Karpas-422 (cell line): Measurements from ENCODE around the gene PLAC9. TPM values are rescaled to one million over a fixed set of nuclear protein-coding genes. Genes with fewer than 3 reads are reported as not detected.

Source experiments
- DNase-seq: peaks from one replicate; pipeline ENCODE4 v3.0.0-alpha.2; 2015
- H2AFZ ChIP-seq: fragments of 200-600 bp; sonication (generic); 2 replicates; pipeline ENCODE4 v1.6.1; 2014; ENCODE audit warnings: antibody characterized with exemption, low read length, mixed read lengths
- H3K27ac ChIP-seq: fragments of 200-600 bp; sonication (generic); 2 replicates; pipeline ENCODE4 v1.5.1; 2014; ENCODE audit warnings: mild to moderate bottlenecking, low read length, moderate library complexity
- H3K27me3 ChIP-seq: fragments of 200-600 bp; sonication (generic); 2 replicates; pipeline ENCODE4 v1.6.1; 2014; ENCODE audit warnings: low read length, mixed read lengths
- H3K36me3 ChIP-seq: fragments of 200-600 bp; sonication (generic); 2 replicates; pipeline ENCODE4 v1.6.1; 2014; ENCODE audit warnings: low read length, mixed read lengths; ENCODE audit not compliant: insufficient read depth
- H3K4me1 ChIP-seq: fragments of 200-600 bp; sonication (generic); 2 replicates; pipeline ENCODE4 v1.6.1; 2014; ENCODE audit warnings: mild to moderate bottlenecking, low read length, mixed read lengths
- H3K4me2 ChIP-seq: fragments of 200-600 bp; sonication (generic); 2 replicates; pipeline ENCODE4 v1.6.1; 2014; ENCODE audit warnings: low read length, low read depth, mild to moderate bottlenecking; ENCODE audit not compliant: poor library complexity, severe bottlenecking
- H3K4me3 ChIP-seq: fragments of 200-600 bp; sonication (generic); 2 replicates; pipeline ENCODE4 v1.5.1; 2014; ENCODE audit warnings: mild to moderate bottlenecking, antibody characterized with exemption, low read length, mixed read lengths
- H3K79me2 ChIP-seq: fragments of 200-600 bp; sonication (generic); 2 replicates; pipeline ENCODE4 v1.6.1; 2014; ENCODE audit warnings: mild to moderate bottlenecking, low read length, mixed read lengths
- H3K9ac ChIP-seq: fragments of 200-600 bp; sonication (generic); 2 replicates; pipeline ENCODE4 v1.6.0; 2014; ENCODE audit warnings: low read length
- H3K9me2 ChIP-seq: fragments of 200-600 bp; sonication (generic), shearing (Covaris generic); replicated peaks from 2 replicates; pipeline ENCODE4 v1.6.0; 2014; ENCODE audit warnings: mild to moderate bottlenecking, low read length, moderate library complexity; ENCODE audit not compliant: insufficient read depth
- H3K9me3 ChIP-seq: fragments of 300-700, 200-600 bp; sonication (generic); 2 replicates; pipeline ENCODE4 v1.6.1; 2014; ENCODE audit warnings: low read length, mixed read lengths
- H4K20me1 ChIP-seq: fragments of 200-600 bp; sonication (generic); 2 replicates; pipeline ENCODE4 v1.6.1; 2014; ENCODE audit warnings: mild to moderate bottlenecking, antibody characterized with exemption, low read length, low read depth; ENCODE audit not compliant: insufficient read depth
- total RNA-seq: library from RNA; depleted of rRNA; stranded (reverse); fragments of >200 nt; shearing (Covaris generic); gene quantifications from 2 replicates; pipeline ENCODE4 v1.2.3, GENCODE V29; 2014; ENCODE audit warnings: low replicate concordance

PLAC9 gene
- total RNA-seq, 1 experiment from 2014 or later: not detected

GRCh38 chr10:80104066-80104926 is 28.2 kb upstream of the PLAC9 start:
- H3K4me1 ChIP-seq: peaks cover 7% of the 10 kb centered on the region
- H3K79me2 ChIP-seq: no peaks in the 10 kb centered on the region
- peaks cover 11% of the 10 kb centered on the region for H3K9me3 ChIP-seq
- no peak overlapping the region for H3K4me2 ChIP-seq
- H4K20me1 ChIP-seq: no peaks in the 10 kb centered on the region
- H3K9me2 ChIP-seq: no peaks in the 10 kb centered on the region
- no peak for DNase-seq
- H3K36me3 ChIP-seq: no peaks in the 10 kb centered on the region
- peak overlapping the region; percentile 41; the same call in 1 of the 2 replicates for H2AFZ ChIP-seq
- no peak overlapping the region for H3K27ac ChIP-seq
- H3K4me3 ChIP-seq: no peak overlapping the region
- H3K9ac ChIP-seq: no peak overlapping the region
- H3K27me3 ChIP-seq: no peaks in the 10 kb centered on the region

DNA sequence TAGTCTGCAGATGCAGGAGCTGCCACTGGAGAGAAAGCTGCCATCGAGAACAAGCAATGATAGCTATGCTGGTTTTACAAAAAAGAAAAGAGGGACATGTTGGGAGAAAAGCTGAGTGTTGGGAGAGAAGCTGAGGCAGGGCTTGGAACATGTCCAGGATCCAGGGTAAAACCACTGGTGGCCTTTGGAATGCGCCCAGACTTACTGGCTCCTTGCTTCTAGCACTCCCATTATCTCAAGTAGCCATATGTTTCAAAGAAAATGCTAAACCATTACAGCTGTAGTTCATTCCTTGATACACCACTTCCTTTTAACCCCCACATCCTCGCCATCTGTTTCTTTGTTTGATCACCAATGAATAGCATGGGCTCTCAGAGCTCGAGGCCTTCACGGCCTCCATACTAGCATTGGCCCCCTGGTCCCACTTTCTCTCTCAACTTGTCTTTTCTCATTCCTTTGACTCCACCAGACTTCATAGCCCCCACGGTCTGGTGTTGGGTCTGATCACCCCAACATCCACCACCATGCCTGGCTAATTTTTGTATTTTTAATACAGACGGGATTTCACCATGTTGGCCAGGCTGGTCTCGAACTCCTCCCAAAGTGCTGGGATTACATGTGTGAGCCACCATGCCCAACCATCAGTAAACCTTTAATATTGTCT is 23.8 kb upstream of the PLAC9 start:
- H2AFZ ChIP-seq: no peak overlapping the region
- no peaks in the 10 kb centered on the region for H3K36me3 ChIP-seq
- no peaks in the 10 kb centered on the region for H3K79me2 ChIP-seq
- no peaks in the 10 kb centered on the region for H4K20me1 ChIP-seq
- H3K4me3 ChIP-seq: no peak overlapping the region
- H3K27ac ChIP-seq: no peak overlapping the region
- H3K9ac ChIP-seq: no peak overlapping the region
- peaks cover 7% of the 10 kb centered on the region for H3K4me1 ChIP-seq
- H3K9me3 ChIP-seq: peaks cover 15% of the 10 kb centered on the region
- DNase-seq: no peak
- no peaks in the 10 kb centered on the region for H3K9me2 ChIP-seq
- no peak overlapping the region for H3K4me2 ChIP-seq
- no peaks in the 10 kb centered on the region for H3K27me3 ChIP-seq

- Histone ChIP-seq H2AFZ (no peak overlapping the region), H3K4me1 (no peaks in the 10 kb centered on the region), H3K27me3 (no peaks in the 10 kb centered on the region), H4K20me1 (no peaks in the 10 kb centered on the region), H3K4me3 (no peak overlapping the region), H3K4me2 (no peak overlapping the region), H3K36me3 (no peaks in the 10 kb centered on the region), H3K27ac (no peak overlapping the region), H3K9me3 (peaks cover 15% of the 10 kb centered on the region), H3K9me2 (no peaks in the 10 kb centered on the region), H3K79me2 (no peaks in the 10 kb centered on the region), H3K9ac (no peak overlapping the region)
- DNase-seq: no peak
Observed at GRCh38 chr10:80110986-80111385, 21.5 kb upstream of the PLAC9 start.

DNA sequence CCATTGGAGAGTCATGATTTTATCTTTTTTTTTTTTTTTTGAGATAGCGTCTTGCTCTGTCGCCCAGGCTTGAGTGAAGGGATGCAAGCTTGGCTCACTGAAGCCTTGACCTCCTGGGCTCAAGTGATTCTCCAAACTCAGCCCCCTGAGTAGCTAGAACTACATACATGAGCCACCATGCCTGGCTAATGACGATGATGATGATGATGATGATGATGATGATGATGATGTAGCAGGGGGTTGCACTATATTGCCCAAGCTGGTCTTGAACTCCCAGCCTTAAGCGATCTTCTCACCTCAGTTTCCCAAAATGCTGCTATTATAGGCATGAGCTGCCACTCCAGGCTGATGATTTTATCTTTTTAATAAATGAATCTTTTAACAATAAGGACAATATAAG is 13.9 kb upstream of the PLAC9 start:
- no peaks in the 10 kb centered on the region for H3K27me3 ChIP-seq
- no peaks in the 10 kb centered on the region for H3K36me3 ChIP-seq
- no peak overlapping the region for H3K4me3 ChIP-seq
- H3K9me3 ChIP-seq: no peaks in the 10 kb centered on the region
- H3K27ac ChIP-seq: no peak overlapping the region
- H3K9me2 ChIP-seq: no peaks in the 10 kb centered on the region
- H4K20me1 ChIP-seq: no peaks in the 10 kb centered on the region
- H3K4me1 ChIP-seq: no peaks in the 10 kb centered on the region
- H3K4me2 ChIP-seq: no peak overlapping the region
- no peak for DNase-seq
- H2AFZ ChIP-seq: no peak overlapping the region
- H3K9ac ChIP-seq: no peak overlapping the region
- H3K79me2 ChIP-seq: no peaks in the 10 kb centered on the region

GRCh38 chr10:80122110-80122710 is 10.3 kb upstream of the PLAC9 start:
- Histone ChIP-seq H3K27ac (no peak overlapping the region), H2AFZ (no peak overlapping the region), H3K4me2 (no peak overlapping the region), H3K79me2 (no peaks in the 10 kb centered on the region), H3K9me3 (no peaks in the 10 kb centered on the region), H3K9ac (no peak overlapping the region), H3K4me1 (no peaks in the 10 kb centered on the region), H3K4me3 (no peak overlapping the region), H3K36me3 (no peaks in the 10 kb centered on the region), H3K9me2 (no peaks in the 10 kb centered on the region), H4K20me1 (no peaks in the 10 kb centered on the region), H3K27me3 (no peaks in the 10 kb centered on the region)
- DNase-seq: no peak

DNA sequence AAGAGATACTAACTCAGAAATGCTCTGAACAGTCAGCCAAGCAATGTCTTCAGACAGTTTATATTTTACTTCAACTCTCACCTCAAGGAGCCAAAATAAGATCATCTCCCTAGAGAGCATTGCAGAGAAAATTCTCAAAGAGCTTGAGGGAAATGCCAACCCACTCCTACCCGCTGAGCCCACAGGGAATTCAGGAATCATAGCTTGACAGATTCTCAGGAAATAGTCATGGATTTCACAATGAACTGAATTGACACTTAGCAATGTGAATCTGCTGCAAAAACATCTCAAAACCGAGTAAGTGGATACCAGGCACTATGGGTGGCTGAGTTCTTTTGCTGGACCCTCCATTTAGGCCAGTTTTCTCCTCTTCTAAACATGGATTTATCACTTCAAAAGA is 9.8 kb upstream of the PLAC9 start:
- no peak overlapping the region for H3K27ac ChIP-seq
- H3K79me2 ChIP-seq: no peaks in the 10 kb centered on the region
- H3K9ac ChIP-seq: no peak overlapping the region
- no peak overlapping the region for H3K4me3 ChIP-seq
- H3K4me1 ChIP-seq: no peaks in the 10 kb centered on the region
- H3K36me3 ChIP-seq: no peaks in the 10 kb centered on the region
- H3K9me2 ChIP-seq: no peaks in the 10 kb centered on the region
- no peaks in the 10 kb centered on the region for H3K9me3 ChIP-seq
- no peak for DNase-seq
- H4K20me1 ChIP-seq: no peaks in the 10 kb centered on the region
- no peak overlapping the region for H2AFZ ChIP-seq
- no peaks in the 10 kb centered on the region for H3K27me3 ChIP-seq
- H3K4me2 ChIP-seq: no peak overlapping the region

DNA sequence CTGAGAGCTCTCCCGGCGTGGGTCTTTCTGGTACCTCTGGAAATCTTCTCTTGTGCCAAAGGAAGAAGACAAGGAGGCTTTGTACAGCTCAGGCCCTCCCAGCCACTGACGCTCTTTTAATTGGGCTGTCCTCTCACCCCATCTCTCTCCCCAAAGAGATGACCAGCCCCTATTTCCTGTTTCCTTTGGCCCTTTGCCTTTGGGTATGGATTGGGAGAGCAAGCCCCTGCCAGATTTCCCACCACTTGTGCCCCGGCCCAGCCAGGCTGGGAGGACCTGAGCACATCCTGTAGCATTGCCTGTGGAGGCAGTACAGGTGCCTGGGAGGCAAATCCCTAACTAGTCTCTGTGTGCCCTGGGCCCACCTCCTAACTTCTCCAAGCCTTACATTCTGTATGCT is 5.7 kb upstream of the PLAC9 start:
- H2AFZ ChIP-seq: no peak overlapping the region
- no peak overlapping the region for H3K9ac ChIP-seq
- H3K4me3 ChIP-seq: no peak overlapping the region
- no peak overlapping the region for H3K4me2 ChIP-seq
- H3K9me3 ChIP-seq: no peaks in the 10 kb centered on the region
- no peak for DNase-seq
- no peaks in the 10 kb centered on the region for H3K9me2 ChIP-seq
- no peaks in the 10 kb centered on the region for H3K27me3 ChIP-seq
- H3K27ac ChIP-seq: no peak overlapping the region
- H3K79me2 ChIP-seq: no peaks in the 10 kb centered on the region
- no peaks in the 10 kb centered on the region for H3K4me1 ChIP-seq
- no peaks in the 10 kb centered on the region for H3K36me3 ChIP-seq
- no peaks in the 10 kb centered on the region for H4K20me1 ChIP-seq

GRCh38 chr10:80131499-80131901 is 1.0 kb upstream of the PLAC9 start:
- Histone ChIP-seq H3K9me2 (no peaks in the 10 kb centered on the region), H3K27me3 (no peaks in the 10 kb centered on the region), H3K36me3 (no peaks in the 10 kb centered on the region), H3K4me3 (no peak overlapping the region), H3K9me3 (no peaks in the 10 kb centered on the region), H3K4me2 (no peak overlapping the region), H2AFZ (no peak overlapping the region), H3K9ac (no peak overlapping the region), H3K27ac (no peak overlapping the region), H3K4me1 (no peaks in the 10 kb centered on the region), H4K20me1 (no peaks in the 10 kb centered on the region), H3K79me2 (no peaks in the 10 kb centered on the region)
- DNase-seq: no peak
